ENCODE data around the gene AKAP11.

DNA sequence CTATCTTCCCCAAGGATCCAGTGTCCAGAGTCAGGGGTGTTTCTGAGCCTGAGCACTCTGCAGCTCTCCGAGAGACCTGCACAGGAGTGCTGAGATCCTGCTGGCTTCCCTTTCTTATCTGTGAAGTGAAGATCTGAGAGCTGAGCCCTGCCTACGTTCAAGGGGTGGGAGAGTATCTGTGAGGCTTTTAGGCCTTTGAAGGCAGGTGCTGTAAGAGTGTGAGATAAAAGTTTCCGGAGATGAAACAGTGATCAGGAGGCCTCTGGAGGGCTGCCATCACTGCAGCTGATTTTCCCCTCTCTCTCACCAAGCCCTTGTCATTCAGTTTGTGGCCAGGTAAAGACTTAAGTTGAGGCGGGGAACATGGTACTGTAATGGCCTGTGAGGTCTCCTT lies 83.1 kb downstream of the AKAP11 start:
- no peak for TF ChIP-seq EZH2 (IDR thresholded peaks at IDR 0.05; ENCODE audit: borderline replicate concordance, insufficient read depth, low read length, poor library complexity, severe bottlenecking)
- TF ChIP-seq, protein P1, sequence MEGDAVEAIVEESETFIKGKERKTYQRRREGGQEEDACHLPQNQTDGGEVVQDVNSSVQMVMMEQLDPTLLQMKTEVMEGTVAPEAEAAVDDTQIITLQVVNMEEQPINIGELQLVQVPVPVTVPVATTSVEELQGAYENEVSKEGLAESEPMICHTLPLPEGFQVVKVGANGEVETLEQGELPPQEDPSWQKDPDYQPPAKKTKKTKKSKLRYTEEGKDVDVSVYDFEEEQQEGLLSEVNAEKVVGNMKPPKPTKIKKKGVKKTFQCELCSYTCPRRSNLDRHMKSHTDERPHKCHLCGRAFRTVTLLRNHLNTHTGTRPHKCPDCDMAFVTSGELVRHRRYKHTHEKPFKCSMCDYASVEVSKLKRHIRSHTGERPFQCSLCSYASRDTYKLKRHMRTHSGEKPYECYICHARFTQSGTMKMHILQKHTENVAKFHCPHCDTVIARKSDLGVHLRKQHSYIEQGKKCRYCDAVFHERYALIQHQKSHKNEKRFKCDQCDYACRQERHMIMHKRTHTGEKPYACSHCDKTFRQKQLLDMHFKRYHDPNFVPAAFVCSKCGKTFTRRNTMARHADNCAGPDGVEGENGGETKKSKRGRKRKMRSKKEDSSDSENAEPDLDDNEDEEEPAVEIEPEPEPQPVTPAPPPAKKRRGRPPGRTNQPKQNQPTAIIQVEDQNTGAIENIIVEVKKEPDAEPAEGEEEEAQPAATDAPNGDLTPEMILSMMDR (IDR thresholded peaks at IDR 0.05; ENCODE audit: poor library complexity, severe bottlenecking): no peak
- no peak for TF ChIP-seq EP300 (conservative IDR thresholded peaks at IDR 0.05; ENCODE audit: poor library complexity, severe bottlenecking)
- TF ChIP-seq POLR2AphosphoS5 (IDR thresholded peaks at IDR 0.05): no peak

Data from neural cell (in vitro differentiated cells).